K562 treated with DMSO at 1 percent for 48 hours (cell line): Measurements from ENCODE around the gene TAF11L7. TPM values are rescaled to one million over a fixed set of nuclear protein-coding genes. Genes with fewer than 3 reads are reported as not detected.

ENCODE experiments used
- total RNA-seq: library from RNA; unstranded; fragments of 300-600 nt; gene quantifications from 2 replicates; pipeline ENCODE4 v1.2.3, GENCODE V29; 2022; ENCODE audit warnings: low replicate concordance; ENCODE audit errors: extremely low read depth

TAF11L7 gene
- not detected in 2 replicates for total RNA-seq

GRCh38 chr5:17585658-17586057 is at the start of gene TAF11L7:
Gene TAF11L7, minus strand, starts transcription at chr5:17585758.

GRCh38 chr5:17634160-17634559 is 48.6 kb upstream of the TAF11L7 start, which contains the start of gene TAF11L14:
Gene TAF11L14, plus strand, starts transcription at chr5:17634460.

GRCh38 chr5:17631788-17632187 is 46.2 kb upstream of the TAF11L7 start, which contains the start of gene TAF11L13:
Gene TAF11L13, plus strand, starts transcription at chr5:17632088.

GRCh38 chr5:17610092-17610491 is 24.5 kb upstream of the TAF11L7 start, which contains the start of gene TAF11L12:
Gene TAF11L12, plus strand, starts transcription at chr5:17610392.

GRCh38 chr5:17603880-17604279 is 18.3 kb upstream of the TAF11L7 start, which contains the start of gene TAF11L11:
Gene TAF11L11, plus strand, starts transcription at chr5:17604183.

GRCh38 chr5:17597728-17598127 is 12.2 kb upstream of the TAF11L7 start, which contains the start of gene TAF11L10:
Gene TAF11L10, minus strand, starts transcription at chr5:17597828.

GRCh38 chr5:17594255-17594654 is 8.7 kb upstream of the TAF11L7 start, which contains the start of gene TAF11L9:
Gene TAF11L9, minus strand, starts transcription at chr5:17594394.

GRCh38 chr5:17590860-17591259 is 5.3 kb upstream of the TAF11L7 start, which contains the start of gene TAF11L8:
Gene TAF11L8, minus strand, starts transcription at chr5:17590960.

Other genes with a start within 250 kb of the TAF11L7 start
- gene TAF11L2, start 87.5 kb downstream of the TAF11L7 start, total RNA-seq, result not detected in 2 replicates
- gene TAF11L3, start 67.4 kb downstream of the TAF11L7 start, total RNA-seq, result not detected in 2 replicates
- not detected in 2 replicates for gene TAF11L4, start 64.0 kb downstream of the TAF11L7 start, total RNA-seq
- gene TAF11L5, start 60.5 kb downstream of the TAF11L7 start, total RNA-seq, result not detected in 2 replicates
- gene TAF11L6, start 57.1 kb downstream of the TAF11L7 start, total RNA-seq, result not detected in 2 replicates
- not detected in 2 replicates for gene TAF11L8, start 5.2 kb upstream of the TAF11L7 start, total RNA-seq
- not detected in 2 replicates for gene TAF11L9, start 8.6 kb upstream of the TAF11L7 start, total RNA-seq
- not detected in 2 replicates for gene TAF11L10, start 12.1 kb upstream of the TAF11L7 start, total RNA-seq
- gene TAF11L11, start 18.4 kb upstream of the TAF11L7 start, total RNA-seq, result not detected in 2 replicates
- not detected in 2 replicates for gene TAF11L12, start 24.6 kb upstream of the TAF11L7 start, total RNA-seq
- not detected in 2 replicates for gene TAF11L13, start 46.3 kb upstream of the TAF11L7 start, total RNA-seq
- gene TAF11L14, start 48.7 kb upstream of the TAF11L7 start, total RNA-seq, result not detected in 2 replicates